Activated naive CD4-positive, alpha-beta T cell treated with anti-CD3 and anti-CD28 coated beads, Interleukin-2, amount 50 U/mL, for 72 hours (primary cell): ENCODE results near the gene LSAMP. TPM values are rescaled to one million over a fixed set of nuclear protein-coding genes. Genes with fewer than 3 reads are reported as not detected.

Experiments used
- ATAC-seq, 2 donors: fragments of 150-1000 bp; cut with Tn5 transposase; 2 replicates each; pipeline ENCODE4 v1.10.0; 2021; ENCODE audit warnings: mild to moderate bottlenecking in 2 of 2, moderate library complexity in 2 of 2
- DNase-seq, 2 donors: peaks; one replicate each; pipeline ENCODE4 v3.0.0; 2021 to 2022; ENCODE audit warnings: low spot score in 2 of 2
- H3K27ac Mint-ChIP-seq, 2 donors: one replicate each; pipeline ENCODE4 v1.8.0; 2022; ENCODE audit warnings: mild to moderate bottlenecking in 2 of 2, mixed read lengths in 2 of 2
- H3K36me3 Mint-ChIP-seq, 2 donors: one replicate each; pipeline ENCODE4 v1.8.0; 2022; ENCODE audit warnings: mixed read lengths in 2 of 2
- H3K9me3 Mint-ChIP-seq, 2 donors: one replicate each; pipeline ENCODE4 v1.8.0; 2022; ENCODE audit warnings: mixed read lengths in 2 of 2
- total RNA-seq, 2 donors: library from RNA; stranded (reverse); gene quantifications; one replicate each; pipeline ENCODE4 v1.2.3, GENCODE V29; 2022

LSAMP gene
- total RNA-seq, 2 donors from 2014 or later, result not detected

DNA sequence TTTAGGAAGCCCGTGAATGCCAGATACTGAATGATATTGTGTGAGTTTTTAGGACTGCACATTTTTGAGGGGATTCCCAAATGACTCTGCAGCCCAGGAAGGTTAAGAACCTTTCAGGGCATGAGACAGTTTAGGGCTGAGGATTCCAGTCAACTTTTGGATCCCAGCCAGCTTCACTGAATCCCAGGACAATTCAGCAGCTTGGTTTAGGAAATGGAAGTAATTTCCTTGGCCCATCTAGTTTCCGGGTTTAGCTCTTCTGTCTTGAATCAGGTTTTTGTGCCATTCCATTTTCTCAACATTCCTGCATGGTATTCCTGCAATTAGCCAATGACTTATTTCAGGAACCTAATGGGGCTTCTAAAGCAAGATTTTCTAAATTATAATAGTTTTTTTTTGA is 253.9 kb downstream of the LSAMP start:
- no peak for DNase-seq
- Mint-ChIP-seq H3K9me3 (peaks cover 4 to 12% of the 10 kb centered on the region in 2 donors), H3K36me3 (peaks cover 0 to 5% of the 10 kb centered on the region in 2 donors), H3K27ac (no peak overlapping the region)
- no peak for ATAC-seq

DNA sequence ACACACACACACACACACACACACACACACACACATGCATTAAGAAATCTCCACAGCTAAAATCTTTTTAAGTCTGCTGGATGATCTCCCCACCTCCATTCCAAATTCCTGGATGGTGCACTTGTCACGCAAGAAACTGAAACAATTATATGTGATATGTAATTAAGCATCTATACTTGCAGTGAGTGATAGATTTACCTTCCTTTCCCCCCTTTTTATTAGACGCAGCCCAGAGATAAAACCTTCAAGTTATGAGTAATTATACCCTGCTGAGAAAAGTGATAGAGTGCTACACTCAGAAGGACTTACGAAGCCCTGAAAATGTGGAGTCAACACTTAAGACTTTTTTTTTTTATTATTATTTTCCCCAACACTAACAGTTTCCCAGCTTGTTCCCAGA is 255.2 kb downstream of the LSAMP start:
- DNase-seq (no peak), ATAC-seq (no peak)
- H3K27ac Mint-ChIP-seq, result no peak overlapping the region
- H3K9me3 Mint-ChIP-seq, result peaks cover 4 to 12% of the 10 kb centered on the region in 2 donors
- H3K36me3 Mint-ChIP-seq, result peaks cover 0 to 5% of the 10 kb centered on the region in 2 donors

DNA sequence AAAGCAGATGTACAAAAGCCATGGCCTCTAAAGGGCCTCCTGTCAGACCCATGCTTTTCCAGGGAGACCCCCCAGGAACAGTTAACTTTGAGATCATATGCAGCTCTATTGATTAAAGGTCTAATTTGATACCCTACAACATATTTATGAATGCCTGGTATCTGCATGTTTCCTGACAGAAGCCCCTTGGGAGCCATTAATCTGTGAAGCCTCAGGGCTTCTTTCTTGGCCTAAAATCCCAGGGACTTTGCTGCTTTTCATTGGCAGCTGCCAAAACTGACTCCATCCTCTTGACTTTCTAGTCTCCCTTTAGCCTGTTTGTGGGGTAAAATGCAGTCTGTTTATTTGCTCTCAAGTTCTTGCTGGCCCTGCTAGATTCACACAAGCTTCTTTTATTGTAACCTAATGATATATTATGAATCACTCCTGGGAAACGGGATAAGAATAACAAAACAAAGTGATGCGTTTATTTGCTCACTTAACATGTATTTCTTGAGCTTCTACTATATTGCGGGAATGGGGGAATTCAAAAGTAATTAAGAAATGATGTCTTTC is 257.0 kb downstream of the LSAMP start:
- no peak for ATAC-seq
- no peak for DNase-seq
- Mint-ChIP-seq H3K9me3 (peaks cover 5 to 6% of the 10 kb centered on the region in 2 donors), H3K36me3 (no peaks in the 10 kb centered on the region), H3K27ac (no peak overlapping the region)

DNA sequence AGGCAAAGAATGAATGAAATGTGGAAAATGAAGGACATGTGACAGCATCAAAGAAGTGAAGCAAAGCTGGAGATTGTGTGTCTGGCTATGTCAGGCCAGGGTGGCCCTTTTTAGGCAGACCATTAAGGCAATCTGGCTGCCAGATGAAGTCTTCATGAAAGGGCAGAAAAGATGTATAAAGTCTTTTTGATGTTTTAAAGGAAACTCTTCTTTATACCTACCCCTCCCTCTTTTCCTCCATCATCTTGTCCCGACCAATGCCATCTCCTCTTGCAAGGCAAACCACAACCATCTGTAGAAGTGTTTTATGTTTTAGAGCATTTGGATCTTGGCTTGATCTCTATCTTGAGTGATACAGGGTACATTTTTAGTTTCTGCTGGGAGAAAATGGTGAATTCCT is 259.2 kb downstream of the LSAMP start:
- no peak overlapping the region for H3K27ac Mint-ChIP-seq
- peaks cover 8 to 10% of the 10 kb centered on the region in 2 donors for H3K9me3 Mint-ChIP-seq
- DNase-seq (no peak), ATAC-seq (no peak)
- no peaks in the 10 kb centered on the region for H3K36me3 Mint-ChIP-seq

DNA sequence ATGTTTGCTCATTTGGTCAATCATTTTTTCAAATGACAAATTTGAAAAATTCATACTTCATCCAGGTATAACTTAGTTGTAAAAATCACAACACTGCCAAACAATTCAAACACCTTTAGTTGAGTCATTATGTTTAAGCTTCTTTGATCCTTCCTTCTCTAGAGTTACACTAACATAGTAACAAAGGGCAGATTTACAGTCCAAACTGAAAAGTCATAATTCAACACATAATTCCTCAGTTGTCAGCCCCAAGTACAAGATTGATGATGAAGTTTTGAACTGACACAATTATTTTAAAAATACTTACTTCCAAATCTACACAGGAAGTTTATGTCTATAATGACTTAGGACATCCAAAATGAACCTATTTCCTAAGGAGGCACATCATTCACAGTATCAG is 264.1 kb downstream of the LSAMP start:
- no peak for DNase-seq
- ATAC-seq, result no peak
- H3K27ac Mint-ChIP-seq, result no peak overlapping the region
- no peaks in the 10 kb centered on the region for H3K36me3 Mint-ChIP-seq
- H3K9me3 Mint-ChIP-seq, result peaks cover 3 to 13% of the 10 kb centered on the region in 2 donors

DNA sequence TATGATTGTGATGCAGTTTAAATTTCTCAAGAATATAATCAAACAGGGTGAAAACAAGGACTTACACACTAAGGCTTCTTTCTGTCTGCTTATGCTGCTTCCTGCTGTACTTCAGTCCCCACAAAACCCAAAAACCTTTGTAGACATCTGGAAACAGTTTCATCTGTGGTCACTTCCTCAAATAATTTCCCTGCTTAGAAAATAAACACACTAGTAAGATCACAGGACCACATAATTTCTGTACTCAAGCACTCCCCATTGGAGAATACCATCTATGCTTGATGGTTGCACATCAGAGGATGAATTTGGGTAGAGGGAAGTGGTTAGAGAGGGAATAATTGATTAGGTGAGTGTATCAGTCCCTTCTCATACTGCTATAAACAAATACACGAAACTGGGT is 266.2 kb downstream of the LSAMP start:
- Mint-ChIP-seq H3K9me3 (peaks cover 8 to 18% of the 10 kb centered on the region in 2 donors), H3K27ac (no peak overlapping the region), H3K36me3 (no peaks in the 10 kb centered on the region)
- no peak for DNase-seq
- no peak for ATAC-seq

DNA sequence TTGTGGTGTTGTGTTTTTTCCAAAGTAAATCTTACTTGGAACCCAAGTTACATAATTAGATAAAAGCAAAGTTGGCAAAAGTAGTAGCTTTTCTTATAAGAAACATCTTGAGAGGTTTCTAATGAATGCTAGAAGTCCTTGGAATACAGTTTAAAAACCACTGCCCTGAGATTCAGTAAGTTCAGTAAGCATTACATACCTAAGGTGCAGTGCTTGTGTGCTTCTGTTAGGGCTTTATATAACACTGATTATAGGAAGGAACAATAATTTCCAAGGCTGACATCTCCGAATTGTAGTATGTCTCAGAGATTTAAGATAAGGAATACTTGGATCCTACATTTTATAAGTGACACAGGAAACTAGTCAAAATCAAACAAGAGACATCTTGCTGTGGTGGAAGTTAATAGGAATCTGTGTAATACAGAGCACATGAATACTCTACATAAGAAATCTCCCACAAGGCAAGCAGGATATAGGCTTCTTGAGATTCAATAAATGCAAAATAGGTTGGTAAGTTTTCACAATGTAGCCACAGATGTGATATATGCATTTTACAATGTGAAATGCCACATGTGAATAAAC is 268.2 kb downstream of the LSAMP start:
- ATAC-seq (no peak), DNase-seq (no peak)
- H3K36me3 Mint-ChIP-seq, result no peaks in the 10 kb centered on the region
- peaks cover 8 to 10% of the 10 kb centered on the region in 2 donors for H3K9me3 Mint-ChIP-seq
- no peak overlapping the region for H3K27ac Mint-ChIP-seq

DNA sequence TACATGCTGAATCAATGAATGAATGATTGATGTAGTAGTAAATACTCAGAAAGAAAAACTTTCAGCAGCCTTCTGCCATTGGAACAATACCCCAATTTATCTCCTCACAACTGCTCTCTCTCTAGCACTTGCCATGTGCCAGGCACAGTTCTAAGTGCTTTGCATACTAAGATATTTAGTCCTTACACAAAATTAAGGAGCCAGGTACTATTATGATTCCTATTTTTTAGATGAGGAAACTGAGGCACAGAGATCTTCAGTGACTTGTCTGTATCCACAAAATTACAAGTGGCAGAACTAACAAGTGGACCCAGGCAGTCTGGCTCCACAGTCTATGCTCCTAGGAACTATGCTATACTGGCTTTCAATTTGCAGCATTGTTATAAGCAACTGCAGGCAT is 279.2 kb downstream of the LSAMP start:
- ATAC-seq (no peak), DNase-seq (no peak)
- Mint-ChIP-seq H3K36me3 (no peaks in the 10 kb centered on the region), H3K27ac (no peak overlapping the region), H3K9me3 (peaks cover 5 to 7% of the 10 kb centered on the region in 2 donors)

DNA sequence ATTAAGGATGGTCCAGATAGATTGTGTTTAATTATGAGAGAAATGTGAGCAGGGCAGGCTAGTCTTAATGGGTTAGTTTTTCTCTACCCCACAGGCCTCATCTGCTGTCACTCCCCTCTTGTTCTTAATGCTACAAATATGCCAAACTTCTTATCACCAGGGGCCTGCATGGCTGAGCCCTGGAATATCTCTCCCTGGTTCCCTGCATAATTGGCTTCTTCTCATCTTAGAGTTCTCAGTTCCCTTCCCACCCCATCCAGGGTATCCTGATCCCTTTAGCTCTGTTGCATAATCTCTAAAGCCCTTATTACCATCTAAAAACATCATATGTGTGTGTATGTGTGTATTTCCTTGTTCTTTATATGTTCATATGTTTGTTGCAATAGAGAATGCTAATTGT is 279.6 kb downstream of the LSAMP start:
- no peak for ATAC-seq
- H3K36me3 Mint-ChIP-seq, result no peaks in the 10 kb centered on the region
- DNase-seq, result no peak
- no peak overlapping the region for H3K27ac Mint-ChIP-seq
- peaks cover 5 to 7% of the 10 kb centered on the region in 2 donors for H3K9me3 Mint-ChIP-seq

DNA sequence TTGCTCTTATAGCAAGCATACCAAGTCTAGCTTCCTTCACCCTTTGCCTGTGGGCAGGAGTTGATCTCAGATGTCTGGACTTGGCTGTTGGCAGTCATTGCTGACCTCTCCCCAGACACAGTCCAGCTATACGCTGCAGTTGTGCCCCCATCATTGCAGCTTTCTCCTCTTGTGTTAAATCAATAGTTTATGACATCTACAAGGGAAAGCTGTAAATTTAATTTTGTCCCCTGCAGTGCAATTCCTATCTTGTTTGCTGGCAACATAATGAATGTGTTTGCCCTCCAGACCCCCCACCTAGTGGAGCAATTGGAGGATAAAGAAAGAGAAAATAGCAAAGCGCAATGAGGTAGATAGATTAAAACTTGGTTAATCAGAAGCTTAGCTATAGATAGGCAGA is 280.2 kb downstream of the LSAMP start:
- Mint-ChIP-seq H3K36me3 (no peaks in the 10 kb centered on the region), H3K27ac (no peak overlapping the region), H3K9me3 (peaks cover 5 to 7% of the 10 kb centered on the region in 2 donors)
- ATAC-seq (no peak), DNase-seq (no peak)

DNA sequence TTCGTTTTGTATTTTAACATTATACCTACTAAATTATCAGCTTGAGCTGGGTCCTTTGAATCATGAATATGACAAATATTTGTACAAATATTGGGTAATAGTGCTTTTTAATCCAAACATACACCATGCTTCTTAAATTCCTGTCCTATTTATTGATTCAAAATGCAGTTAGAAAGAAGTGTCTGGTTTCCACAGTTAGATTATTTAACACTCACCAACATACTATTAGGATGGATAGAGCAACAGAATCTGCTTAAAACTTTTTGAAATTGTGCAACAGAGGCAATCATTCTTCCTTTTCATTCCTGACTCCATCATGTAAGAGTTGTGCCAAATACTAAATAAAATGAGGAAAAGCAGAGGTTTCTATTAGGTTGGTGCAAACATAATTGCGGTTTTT is 281.2 kb downstream of the LSAMP start:
- H3K36me3 Mint-ChIP-seq, result no peaks in the 10 kb centered on the region
- DNase-seq (no peak), ATAC-seq (no peak)
- no peak overlapping the region for H3K27ac Mint-ChIP-seq
- H3K9me3 Mint-ChIP-seq, result peaks cover 9 to 11% of the 10 kb centered on the region in 2 donors

DNA sequence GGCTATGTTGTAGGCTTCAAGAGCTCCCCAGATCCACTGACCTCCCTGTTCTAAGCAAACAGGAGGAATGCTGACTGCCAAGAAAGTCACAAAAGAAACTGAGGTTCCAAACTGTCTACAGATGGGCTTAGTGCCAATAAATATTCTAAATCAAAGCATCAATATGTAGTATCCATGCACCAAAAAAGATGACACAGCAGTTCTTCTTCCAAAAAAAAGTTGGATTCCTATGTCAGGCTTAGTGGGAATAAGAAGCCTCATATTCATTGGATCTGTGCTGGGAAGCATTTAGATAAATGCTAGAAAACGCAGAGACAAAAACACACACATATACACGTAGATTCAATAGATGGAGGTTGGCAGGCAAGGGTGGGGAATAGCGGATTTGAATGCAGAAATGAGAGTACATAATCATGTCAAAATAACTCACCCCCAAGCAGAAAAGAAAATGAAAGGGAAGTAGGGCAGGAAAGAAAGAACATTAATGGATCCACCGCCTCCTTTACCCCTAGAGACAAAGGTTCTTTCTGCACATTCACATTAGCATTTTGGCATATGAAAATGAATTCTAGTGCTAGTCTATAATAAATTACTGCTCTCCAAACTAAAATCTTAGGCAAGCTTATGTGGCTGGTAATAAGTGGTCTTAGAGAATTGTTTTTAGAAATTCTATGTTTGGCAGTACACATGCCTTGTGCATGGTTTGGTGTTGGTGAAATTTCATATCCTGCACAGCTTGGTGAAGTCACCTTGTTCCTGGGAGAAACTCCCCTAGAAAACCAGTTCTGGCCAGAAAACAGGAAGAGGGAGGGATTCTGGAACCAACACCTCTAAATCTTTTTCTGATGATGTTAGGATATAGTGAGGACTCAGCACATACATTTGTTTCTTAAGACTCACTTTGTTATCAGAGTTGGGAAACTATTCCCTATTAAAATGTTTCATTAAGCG is 283.4 kb downstream of the LSAMP start:
- Mint-ChIP-seq H3K9me3 (peaks cover 4 to 5% of the 10 kb centered on the region in 2 donors), H3K36me3 (no peaks in the 10 kb centered on the region), H3K27ac (no peak overlapping the region)
- DNase-seq (no peak), ATAC-seq (no peak)

DNA sequence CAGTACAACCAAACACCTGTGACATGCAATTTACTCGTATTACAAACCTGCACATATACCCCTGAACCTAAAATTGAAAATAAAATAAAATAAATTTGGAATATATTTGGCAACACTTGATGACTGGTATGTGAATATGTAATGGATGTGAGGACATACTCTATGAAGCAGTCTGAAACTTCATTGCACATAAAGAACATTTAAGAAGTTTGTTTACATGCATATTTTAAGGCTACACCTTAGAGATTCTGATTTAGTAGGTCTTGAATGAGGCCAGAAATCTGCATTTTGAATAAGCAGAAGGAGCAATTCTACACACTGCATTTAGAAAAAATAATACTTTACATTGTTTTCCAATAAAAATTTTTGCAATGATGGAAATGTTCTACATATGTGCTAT is 284.7 kb downstream of the LSAMP start:
- Mint-ChIP-seq H3K9me3 (peaks cover 4 to 5% of the 10 kb centered on the region in 2 donors), H3K36me3 (no peaks in the 10 kb centered on the region), H3K27ac (no peak overlapping the region)
- DNase-seq (no peak), ATAC-seq (no peak)

DNA sequence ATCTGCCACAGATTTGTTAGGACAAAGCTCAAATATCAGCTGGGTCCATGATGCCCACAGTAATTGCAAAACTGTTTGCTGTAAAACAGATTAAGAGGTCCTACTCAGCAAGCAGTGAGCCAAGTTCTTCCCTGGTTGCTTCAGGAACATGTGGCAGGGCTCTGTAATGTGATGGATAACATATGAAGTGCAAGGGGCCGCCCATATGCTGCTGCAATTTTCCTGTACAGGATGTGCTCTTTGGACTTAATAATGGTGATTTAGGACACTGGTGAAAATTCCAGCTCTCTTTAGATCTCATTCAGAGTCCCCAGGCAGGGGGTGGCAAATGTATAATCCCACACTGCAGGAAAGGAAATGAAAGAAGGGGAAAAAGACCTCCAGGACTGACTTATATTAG is 289.4 kb downstream of the LSAMP start:
- DNase-seq (no peak), ATAC-seq (no peak)
- H3K36me3 Mint-ChIP-seq, result no peaks in the 10 kb centered on the region
- H3K27ac Mint-ChIP-seq, result no peak overlapping the region
- peaks cover 4 to 5% of the 10 kb centered on the region in 2 donors for H3K9me3 Mint-ChIP-seq

DNA sequence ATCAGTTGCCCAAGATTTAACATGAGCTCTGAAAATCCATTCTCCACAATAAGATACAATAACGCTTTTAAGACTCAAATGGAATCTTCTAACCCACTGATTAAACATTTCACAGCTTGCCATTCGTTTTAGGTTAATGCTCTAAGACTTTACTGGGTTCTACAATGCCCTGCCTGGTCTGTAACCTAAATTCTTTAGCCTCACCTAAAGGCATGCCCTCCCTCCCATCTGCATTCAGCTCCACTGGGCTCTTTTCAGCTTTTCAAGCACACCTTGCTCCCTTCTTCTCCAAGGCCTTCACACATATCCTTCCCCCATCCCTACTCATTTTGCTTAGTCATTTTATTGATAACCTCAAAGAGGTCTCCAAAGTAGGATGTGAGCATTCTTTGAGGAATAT is 290.9 kb downstream of the LSAMP start:
- DNase-seq (no peak), ATAC-seq (no peak)
- Mint-ChIP-seq H3K27ac (no peak overlapping the region), H3K9me3 (no peaks in the 10 kb centered on the region), H3K36me3 (no peaks in the 10 kb centered on the region)

DNA sequence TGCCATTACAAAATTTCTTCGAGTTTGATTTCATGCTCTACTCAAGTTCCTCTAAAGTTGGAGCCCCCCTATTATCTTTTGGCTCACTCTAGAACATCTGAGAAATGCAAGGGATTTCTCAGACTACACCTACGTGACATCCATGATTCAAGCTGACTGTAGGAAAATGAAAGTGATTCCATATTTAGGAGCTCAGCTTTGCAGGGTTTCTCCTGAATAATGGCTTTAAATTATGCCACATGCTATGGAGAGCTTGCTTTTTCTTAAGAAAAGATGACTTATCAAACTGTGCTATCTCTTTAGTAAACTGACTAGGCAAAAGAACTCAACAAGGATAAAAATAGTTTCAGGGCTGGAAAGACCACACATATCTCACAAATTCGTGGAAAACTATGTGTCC is 292.1 kb downstream of the LSAMP start:
- no peak for DNase-seq
- Mint-ChIP-seq H3K27ac (no peak overlapping the region), H3K9me3 (no peaks in the 10 kb centered on the region), H3K36me3 (no peaks in the 10 kb centered on the region)
- ATAC-seq, result no peak

DNA sequence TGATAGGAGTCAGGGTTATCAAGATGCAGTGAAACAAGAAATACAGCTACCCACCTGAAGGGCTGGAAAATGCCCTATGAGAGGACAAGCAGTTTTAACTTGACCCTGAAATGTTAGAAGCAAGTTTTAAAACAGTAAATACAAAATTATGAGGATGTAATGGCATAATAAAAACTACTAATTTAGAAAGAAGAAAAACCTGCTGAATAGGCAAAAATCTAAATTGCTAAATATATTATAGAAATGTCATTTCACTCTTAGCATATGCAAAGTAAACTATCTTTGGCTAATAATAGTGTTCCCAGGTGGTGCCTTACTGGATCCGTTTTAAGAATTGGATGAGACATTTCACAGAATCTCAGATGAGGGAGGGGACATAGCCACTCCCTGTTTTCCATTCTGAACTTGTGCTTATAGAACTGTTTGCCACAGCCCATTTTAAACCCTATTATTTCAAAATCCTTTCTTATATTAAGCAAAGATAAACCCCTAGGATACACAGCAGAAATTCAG is 294.6 kb downstream of the LSAMP start:
- H3K27ac Mint-ChIP-seq, result no peak overlapping the region
- no peak for ATAC-seq
- H3K36me3 Mint-ChIP-seq, result no peaks in the 10 kb centered on the region
- H3K9me3 Mint-ChIP-seq, result peaks cover 4% of the 10 kb centered on the region in 2 donors
- no peak for DNase-seq
